Keratinocyte (primary cell): ENCODE data around the gene SSBP1. TPM values are rescaled to one million over a fixed set of nuclear protein-coding genes. Genes with fewer than 3 reads are reported as not detected.

ENCODE experiments used
- DNase-seq: peaks from one replicate; pipeline ENCODE4 v3.0.0-alpha.2; 2011; ENCODE audit warnings: low read depth, missing footprints, low spot score
- FAIRE-seq: peaks from 2 replicates; lab custom pipeline; 2011; peaks lifted over from hg19 to GRCh38; lab: Jason Lieb, UNC
- H2AFZ ChIP-seq: 2 replicates; pipeline ENCODE4 v1.6.0; 2012; ENCODE audit warnings: low read length, control low read depth, inconsistent platforms; ENCODE audit not compliant: control insufficient read depth
- H3K27ac ChIP-seq: 2 replicates; pipeline ENCODE4 v1.5.1; 2011; ENCODE audit warnings: low read length; ENCODE audit not compliant: control insufficient read depth, insufficient read depth
- H3K27me3 ChIP-seq: 3 replicates; pipeline ENCODE4 v1.6.0; 2011; ENCODE audit warnings: low read length; ENCODE audit not compliant: control insufficient read depth, insufficient read depth; ENCODE audit errors: extremely low read depth
- H3K36me3 ChIP-seq, 2 experiments: 2 replicates in 1 of 2; 3 replicates in 1 of 2; pipeline ENCODE4 v1.5.1; 2011; ENCODE audit warnings: low read length in 2 of 2, mild to moderate bottlenecking in 1 of 2; ENCODE audit not compliant: control insufficient read depth in 2 of 2, insufficient read depth in 2 of 2; ENCODE audit errors: extremely low read depth in 1 of 2
- H3K4me1 ChIP-seq: 3 replicates; pipeline ENCODE4 v1.5.1; 2011; ENCODE audit warnings: low read length; ENCODE audit not compliant: control insufficient read depth, insufficient read depth; ENCODE audit errors: extremely low read depth
- H3K4me2 ChIP-seq: 3 replicates; pipeline ENCODE4 v1.6.0; 2011; ENCODE audit warnings: low read depth, low read length; ENCODE audit not compliant: control insufficient read depth, insufficient read depth; ENCODE audit errors: extremely low read depth
- H3K4me3 ChIP-seq, 3 experiments: fragments of 200-600 bp in 1 of 3; sonication (generic) in 1 of 3; 2 replicates in 2 of 3; 3 replicates in 1 of 3; pipeline ENCODE4 v1.5.1; 2011 to 2016; ENCODE audit warnings: low read length in 3 of 3, mild to moderate bottlenecking in 3 of 3, control low read depth in 2 of 3, inconsistent platforms in 1 of 3, low read depth in 1 of 3, mixed read lengths in 1 of 3, mixed run types in 1 of 3, moderate library complexity in 1 of 3; ENCODE audit not compliant: control insufficient read depth in 2 of 3, insufficient read depth in 2 of 3; ENCODE audit errors: extremely low read depth in 1 of 3
- H3K79me2 ChIP-seq: 2 replicates; pipeline ENCODE4 v1.6.0; 2012; ENCODE audit warnings: low read length; ENCODE audit not compliant: control insufficient read depth, insufficient read depth
- H3K9ac ChIP-seq: 3 replicates; pipeline ENCODE4 v1.6.0; 2011; ENCODE audit warnings: low read length; ENCODE audit not compliant: control insufficient read depth, insufficient read depth; ENCODE audit errors: extremely low read depth
- H3K9me1 ChIP-seq: 3 replicates; pipeline ENCODE4 v1.6.0; 2011; ENCODE audit warnings: low read length; ENCODE audit not compliant: control insufficient read depth, insufficient read depth; ENCODE audit errors: extremely low read depth
- H3K9me3 ChIP-seq: 2 replicates; pipeline ENCODE4 v1.5.1; 2012; ENCODE audit warnings: low read depth, low read length; ENCODE audit not compliant: control insufficient read depth
- H4K20me1 ChIP-seq: 3 replicates; pipeline ENCODE4 v1.6.0; 2011; ENCODE audit warnings: low read length; ENCODE audit not compliant: control insufficient read depth, insufficient read depth; ENCODE audit errors: extremely low read depth
- CTCF ChIP-seq, 3 experiments: IDR thresholded peaks in 1 of 3; conservative IDR thresholded peaks in 1 of 3; optimal IDR thresholded peaks in 1 of 3; 2 replicates in 2 of 3; 3 replicates in 1 of 3; pipeline versions ENCODE3 to v1.5.1; 2011; ENCODE audit warnings: low read length in 3 of 3, mild to moderate bottlenecking in 3 of 3, moderate library complexity in 2 of 3, control low read depth in 1 of 3, inconsistent platforms in 1 of 3; ENCODE audit not compliant: insufficient read depth in 2 of 3; ENCODE audit errors: extremely low read depth in 1 of 3
- EZH2 ChIP-seq: IDR thresholded peaks from one replicate; pipeline ENCODE4 v1.6.1; 2012; ENCODE audit warnings: inconsistent platforms, mild to moderate bottlenecking, low read length, moderate library complexity
- dilution Hi-C: fragments of 300-500 bp; cut with MboI; formaldehyde crosslinking; loops from one replicate; pipeline ENCODE4 v1.7.0; 2020; ENCODE audit warnings: low sequenced_read_pairs; ENCODE audit not compliant: extremely low pct_ligation_motif_present
- polyA plus RNA-seq, 5 experiments: library from polyadenylated mRNA; depleted of rRNA in 3 of 5; stranded (reverse) in 3 of 5; stranded (forward) in 1 of 5; unstranded in 1 of 5; fragments of >200 nt; gene quantifications; 1 replicate in 1 of 5; 2 replicates in 3 of 5; 3 replicates in 1 of 5; pipeline versions ENCODE4 v1.2.1 to v1.2.3, GENCODE V29; 2011 to 2012; ENCODE audit warnings: missing spikeins in 2 of 5, low read depth in 1 of 5, low replicate concordance in 1 of 5

The SSBP1 gene
- polyA plus RNA-seq, 1 donor (not counting 4 experiments of a cell fraction or from before 2014, with no cell fraction given), result 244 TPM

GRCh38 chr7:141697211-141697871 is 40.8 kb upstream of the SSBP1 start:
- Histone ChIP-seq H3K36me3 (no peaks in the 10 kb centered on the region), H3K79me2 (no peaks in the 10 kb centered on the region), H3K4me2 (no peak overlapping the region), H3K9me1 (no peaks in the 10 kb centered on the region), H3K4me1 (peaks cover 7% of the 10 kb centered on the region), H3K27me3 (no peaks in the 10 kb centered on the region), H3K9ac (no peak overlapping the region), H2AFZ (no peak overlapping the region), H3K4me3 (no peak overlapping the region), H3K27ac (no peak overlapping the region), H4K20me1 (no peaks in the 10 kb centered on the region), H3K9me3 (no peaks in the 10 kb centered on the region)
- no peak for FAIRE-seq
- TF ChIP-seq CTCF (optimal IDR thresholded peaks at IDR 0.05 in 1 of 3, IDR thresholded peaks at IDR 0.05 in 1 of 3, conservative IDR thresholded peaks at IDR 0.05 in 1 of 3; ENCODE audit: extremely low read depth in 1 of 3, insufficient read depth in 2 of 3, low read length in 3 of 3), result no peak
- TF ChIP-seq EZH2, result no peak
- dilution Hi-C loops, result no loop called here
- no peak for DNase-seq

GRCh38 chr7:141698247-141699015 is 39.7 kb upstream of the SSBP1 start:
- Histone ChIP-seq H2AFZ (no peak overlapping the region), H3K79me2 (no peaks in the 10 kb centered on the region), H3K36me3 (no peaks in the 10 kb centered on the region), H3K9me3 (no peaks in the 10 kb centered on the region), H3K4me1 (peaks cover 10% of the 10 kb centered on the region), H3K9me1 (no peaks in the 10 kb centered on the region), H3K9ac (no peak overlapping the region), H3K27me3 (no peaks in the 10 kb centered on the region), H4K20me1 (no peaks in the 10 kb centered on the region), H3K4me3 (no peak overlapping the region), H3K4me2 (no peak overlapping the region), H3K27ac (no peak overlapping the region)
- FAIRE-seq (no peak), DNase-seq (no peak)
- dilution Hi-C loops, result no loop called here
- TF ChIP-seq EZH2 (no peak), CTCF (optimal IDR thresholded peaks at IDR 0.05 in 1 of 3, IDR thresholded peaks at IDR 0.05 in 1 of 3, conservative IDR thresholded peaks at IDR 0.05 in 1 of 3; ENCODE audit: extremely low read depth in 1 of 3, insufficient read depth in 2 of 3, low read length in 3 of 3) (no peak)
